Fibroblast of villous mesenchyme (primary cell): Measurements from ENCODE around the gene MPPED1. TPM values are rescaled to one million over a fixed set of nuclear protein-coding genes. Genes with fewer than 3 reads are reported as not detected.

Experiments used
- DNase-seq: peaks from one replicate; pipeline ENCODE4 v3.0.0-alpha.2; 2010; ENCODE audit warnings: low read depth
- H3K4me3 ChIP-seq: 2 replicates; pipeline ENCODE4 v1.5.1; 2011; ENCODE audit warnings: low read depth, mild to moderate bottlenecking, low read length
- total RNA-seq: library from RNA; depleted of rRNA; stranded (reverse); fragments of >200 nt; gene quantifications from 2 replicates; pipeline ENCODE4 v1.2.3, GENCODE V29; 2012
- TF ChIP-seq, protein P1 (sequence below): IDR thresholded peaks from 2 replicates; pipeline ENCODE4 v1.5.1; 2012; ENCODE audit warnings: low read depth, mild to moderate bottlenecking, low read length; ENCODE audit not compliant: insufficient read depth

MPPED1 gene
- total RNA-seq, 1 donor: not detected

DNA sequence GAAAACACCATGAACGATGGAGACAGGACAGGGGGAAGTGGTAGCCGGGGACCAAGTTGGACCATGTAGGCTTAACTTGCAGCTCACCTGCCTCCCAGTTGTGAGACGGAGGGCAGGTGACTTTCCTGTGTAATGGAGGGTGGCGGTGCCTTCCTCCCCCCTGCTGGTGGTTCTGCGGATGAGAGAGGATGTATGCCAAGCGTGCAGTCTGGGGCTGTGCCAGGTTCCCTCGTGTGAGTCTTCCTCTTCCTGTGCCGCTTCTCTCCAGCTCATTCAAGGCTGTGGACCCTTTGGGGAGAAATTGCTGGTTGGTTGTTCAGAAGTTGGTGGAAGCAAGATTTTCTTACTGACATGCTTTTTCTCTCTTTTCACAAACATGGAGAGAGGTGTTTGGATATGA lies 35.1 kb downstream of the MPPED1 start:
- no peak overlapping the region for H3K4me3 ChIP-seq
- no peak for DNase-seq
- TF ChIP-seq, protein P1, sequence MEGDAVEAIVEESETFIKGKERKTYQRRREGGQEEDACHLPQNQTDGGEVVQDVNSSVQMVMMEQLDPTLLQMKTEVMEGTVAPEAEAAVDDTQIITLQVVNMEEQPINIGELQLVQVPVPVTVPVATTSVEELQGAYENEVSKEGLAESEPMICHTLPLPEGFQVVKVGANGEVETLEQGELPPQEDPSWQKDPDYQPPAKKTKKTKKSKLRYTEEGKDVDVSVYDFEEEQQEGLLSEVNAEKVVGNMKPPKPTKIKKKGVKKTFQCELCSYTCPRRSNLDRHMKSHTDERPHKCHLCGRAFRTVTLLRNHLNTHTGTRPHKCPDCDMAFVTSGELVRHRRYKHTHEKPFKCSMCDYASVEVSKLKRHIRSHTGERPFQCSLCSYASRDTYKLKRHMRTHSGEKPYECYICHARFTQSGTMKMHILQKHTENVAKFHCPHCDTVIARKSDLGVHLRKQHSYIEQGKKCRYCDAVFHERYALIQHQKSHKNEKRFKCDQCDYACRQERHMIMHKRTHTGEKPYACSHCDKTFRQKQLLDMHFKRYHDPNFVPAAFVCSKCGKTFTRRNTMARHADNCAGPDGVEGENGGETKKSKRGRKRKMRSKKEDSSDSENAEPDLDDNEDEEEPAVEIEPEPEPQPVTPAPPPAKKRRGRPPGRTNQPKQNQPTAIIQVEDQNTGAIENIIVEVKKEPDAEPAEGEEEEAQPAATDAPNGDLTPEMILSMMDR: no peak

DNA sequence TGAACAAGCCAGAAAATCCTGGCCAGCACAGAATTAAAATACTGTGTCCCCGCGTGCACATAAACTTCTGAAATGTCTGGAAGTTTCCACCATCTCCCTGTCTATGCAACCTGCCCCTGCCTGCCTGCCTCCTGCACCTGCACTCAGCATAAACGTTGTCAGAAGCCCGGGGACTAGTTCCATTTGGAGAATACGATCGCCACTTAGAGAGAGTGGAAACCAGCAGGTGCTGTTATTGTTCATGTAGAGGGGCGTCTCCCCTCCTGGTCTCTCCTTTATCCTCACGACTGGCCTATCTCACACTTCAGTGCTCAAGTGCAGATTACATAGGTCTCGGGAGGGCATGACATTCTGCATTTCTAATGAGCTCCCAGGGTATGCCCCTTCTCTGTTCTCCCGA lies 35.6 kb downstream of the MPPED1 start:
- DNase-seq: no peak
- TF ChIP-seq, protein P1: no peak
- no peak overlapping the region for H3K4me3 ChIP-seq

DNA sequence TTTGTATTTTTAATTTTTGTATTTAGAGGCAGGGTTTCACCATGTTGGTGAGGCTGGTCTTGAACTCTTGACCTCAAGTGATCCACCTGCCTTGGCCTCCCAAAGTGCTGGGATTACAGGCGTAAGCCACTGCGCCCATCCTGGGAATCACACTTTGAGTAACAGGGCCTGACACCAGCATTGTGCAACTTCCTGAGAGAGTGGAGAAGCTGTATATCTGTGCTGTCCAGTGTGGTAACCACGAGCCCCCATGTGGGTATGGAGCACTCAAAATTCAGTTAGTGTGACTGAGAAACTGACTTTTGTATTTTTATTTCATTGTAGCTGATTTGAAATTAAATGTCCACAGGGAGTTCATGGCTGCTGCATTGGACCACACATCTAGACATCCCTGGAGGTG lies 36.2 kb downstream of the MPPED1 start:
- no peak for DNase-seq
- TF ChIP-seq, protein P1: no peak
- H3K4me3 ChIP-seq: no peak overlapping the region

DNA sequence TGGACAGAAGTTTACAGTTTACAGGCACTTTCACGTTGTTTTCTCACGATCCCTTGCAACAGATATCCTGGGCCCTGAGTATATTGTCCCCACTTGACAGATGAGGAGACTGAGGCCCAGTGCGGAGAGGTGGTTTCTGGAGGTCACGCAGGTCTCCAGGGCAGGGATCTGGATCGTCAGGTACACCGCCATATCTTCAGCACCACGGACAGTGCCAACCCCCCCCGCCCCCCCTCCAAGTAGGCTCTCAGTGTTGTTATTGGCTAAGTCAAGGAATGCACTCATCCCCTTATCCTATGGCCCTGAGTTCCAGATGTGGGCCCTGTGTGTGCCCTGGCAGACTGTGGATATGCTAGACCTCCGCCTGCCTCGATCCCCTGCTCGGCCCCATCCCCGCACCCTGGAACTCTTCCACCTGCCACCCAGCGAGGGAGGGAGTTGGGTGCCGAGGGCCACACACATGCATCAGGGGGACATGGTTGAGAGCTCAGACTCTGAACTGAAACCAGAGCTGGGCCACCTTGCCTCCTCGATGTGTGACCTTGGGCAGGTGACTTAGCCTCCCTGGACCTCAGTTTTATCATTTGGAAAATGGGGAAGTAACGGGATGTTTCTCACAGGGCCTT lies 37.5 kb downstream of the MPPED1 start:
- no peak overlapping the region for H3K4me3 ChIP-seq
- TF ChIP-seq, protein P1: no peak
- no peak for DNase-seq

DNA sequence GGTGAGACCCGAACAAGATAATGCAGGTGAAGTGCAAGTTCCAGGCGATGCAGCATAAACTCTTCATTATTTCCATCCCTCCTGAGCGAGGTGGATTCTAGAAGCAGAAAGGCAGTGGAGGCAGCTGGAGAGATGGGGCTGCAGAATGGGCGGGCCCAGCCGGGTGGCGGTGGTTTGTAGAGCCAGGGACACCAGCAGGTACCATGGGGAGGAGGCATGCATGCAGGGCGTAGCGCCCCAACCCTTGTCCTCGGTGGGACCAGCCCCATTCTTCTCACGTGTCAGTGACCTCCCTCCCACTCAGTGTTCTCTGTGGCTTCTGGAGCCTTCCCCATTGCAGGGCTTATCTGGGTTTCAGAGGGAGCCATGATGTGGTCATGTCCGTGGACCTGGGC lies 38.0 kb downstream of the MPPED1 start:
- TF ChIP-seq, protein P1: no peak
- no peak for DNase-seq
- H3K4me3 ChIP-seq: no peak overlapping the region

DNA sequence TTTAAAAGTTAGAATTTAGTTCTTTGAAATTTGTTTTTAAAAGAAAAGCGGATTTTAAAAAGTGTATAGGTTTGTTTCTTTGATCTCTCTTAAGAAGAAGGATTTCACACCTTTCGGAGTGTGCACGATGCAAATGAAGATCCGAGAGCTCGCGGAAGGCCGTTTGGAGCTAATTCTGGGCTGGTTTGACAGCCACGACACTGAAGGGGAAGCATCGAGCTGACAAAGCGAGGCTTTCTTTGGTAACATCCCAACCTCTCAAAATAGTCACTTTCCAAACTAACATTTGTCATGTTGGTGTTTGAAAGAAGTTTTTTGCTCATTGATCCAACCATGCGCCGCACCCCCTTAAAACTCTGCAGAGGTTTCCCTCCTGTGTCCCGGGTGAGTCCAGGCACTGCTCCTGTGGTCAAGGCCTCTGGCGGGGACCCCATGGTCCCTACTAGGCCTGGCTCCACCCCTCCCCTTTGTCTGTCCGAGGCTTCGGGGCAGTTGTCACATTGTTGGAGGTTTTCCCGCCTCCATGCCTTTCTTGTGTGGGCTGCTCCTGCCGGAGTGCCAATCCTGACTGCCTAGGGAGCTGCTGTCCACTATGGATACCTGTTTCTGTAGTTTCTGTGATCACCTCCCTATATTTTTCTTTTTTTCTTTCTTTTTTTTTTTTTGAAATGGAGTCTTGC lies 39.7 kb downstream of the MPPED1 start:
- TF ChIP-seq, protein P1: no peak

DNA sequence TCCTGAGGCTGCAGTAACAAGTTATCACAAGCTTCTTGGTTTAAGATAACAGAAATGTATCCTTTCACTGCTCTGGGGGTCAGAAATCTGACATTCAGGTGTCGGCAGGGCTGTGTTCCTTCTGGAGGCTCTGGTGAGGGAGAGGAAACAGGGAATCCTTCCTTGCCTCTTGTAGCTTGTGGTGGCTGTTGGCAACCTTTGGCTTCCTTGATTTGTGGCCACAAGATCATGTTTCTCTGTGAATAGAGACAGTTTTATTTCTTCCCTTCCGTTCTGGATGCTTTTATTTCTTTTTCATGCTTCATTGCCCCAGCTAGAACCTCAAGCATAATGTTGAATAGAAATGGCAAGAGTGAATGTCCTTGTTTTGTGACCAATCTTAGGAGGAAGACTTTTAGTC lies 44.0 kb downstream of the MPPED1 start:
- H3K4me3 ChIP-seq: no peak overlapping the region
- no peak for DNase-seq
- TF ChIP-seq, protein P1: no peak

More for the DNA sequence above, 39.7 kb downstream of the MPPED1 start:
- no peak for DNase-seq
- H3K4me3 ChIP-seq: no peak overlapping the region
